ENCODE results near the gene IMP4. TPM values are rescaled to one million over a fixed set of nuclear protein-coding genes. Genes with fewer than 3 reads are reported as not detected.

The IMP4 gene
- polyA plus RNA-seq, 10 donors, result 32.4 to 44.7 (median 39.6) TPM

DNA sequence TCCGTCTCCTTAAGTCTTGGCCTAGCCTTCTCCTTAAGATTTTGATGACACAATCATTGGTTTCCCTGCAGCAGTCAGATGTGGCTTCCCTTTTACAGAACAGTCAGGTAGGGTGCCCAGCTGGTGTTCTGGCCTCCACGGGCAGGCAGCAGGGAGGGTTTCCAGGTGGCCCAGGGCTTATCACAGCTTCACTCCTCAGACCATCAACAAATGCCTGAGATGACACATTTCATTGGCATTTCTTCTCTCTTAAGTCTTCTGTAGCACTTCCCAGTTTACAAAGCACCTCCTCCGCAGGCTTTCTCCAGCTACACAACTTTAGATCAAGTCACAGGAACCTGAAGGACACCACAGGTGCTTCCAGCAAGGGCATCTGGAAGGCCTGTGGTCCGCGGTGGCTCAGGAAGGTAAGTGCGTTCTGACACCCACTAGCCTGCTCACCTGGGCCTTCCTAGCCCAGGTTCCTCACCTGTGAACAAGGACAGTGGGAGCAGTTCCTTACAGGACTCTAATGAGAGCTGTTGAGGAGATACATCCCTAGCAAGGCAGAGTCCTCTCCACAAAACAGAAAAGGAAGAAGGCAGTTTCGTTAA is 50.7 kb downstream of the IMP4 start:
- no peak for DNase-seq

Other genes starting within 250 kb of the IMP4 start
- under 1 TPM in 5 of 10 donors, not detected in 5; 0.08 to 0.20 (median 0.12) TPM for gene POTEF, start 213.7 kb upstream of the IMP4 start, polyA plus RNA-seq (ENCODE audit: insufficient read length in 10 of 10)
- gene CCDC74B, start 197.8 kb upstream of the IMP4 start, polyA plus RNA-seq (ENCODE audit: insufficient read length in 10 of 10), result 1 to 10 TPM in 7 of 10 donors, under 1 TPM in 3; 0.59 to 3.0 (median 1.7) TPM
- gene SMPD4, start 161.3 kb upstream of the IMP4 start, polyA plus RNA-seq (ENCODE audit: insufficient read length in 10 of 10), result 10 to 100 TPM; 30.2 to 47.5 (median 36.6) TPM
- 100 to 1,000 TPM in 6 of 10 donors, 10 to 100 TPM in 4; 67.7 to 194 (median 110) TPM for gene MZT2B, start 160.6 kb upstream of the IMP4 start, polyA plus RNA-seq (ENCODE audit: insufficient read length in 10 of 10)
- gene TUBA3E, start 144.5 kb upstream of the IMP4 start, polyA plus RNA-seq (ENCODE audit: insufficient read length in 10 of 10), result under 1 TPM in 3 of 10 donors, not detected in 7; 0.15 to 0.27 (median 0.24) TPM
- 10 to 100 TPM; 13.7 to 29.8 (median 18.0) TPM for gene PTPN18, start 13.2 kb downstream of the IMP4 start, polyA plus RNA-seq (ENCODE audit: insufficient read length in 10 of 10)
- gene POTEI, start 166.4 kb downstream of the IMP4 start, polyA plus RNA-seq (ENCODE audit: insufficient read length in 10 of 10), result under 1 TPM; 0.03 to 0.11 (median 0.06) TPM
- not detected for gene CFC1B, start 178.3 kb downstream of the IMP4 start, polyA plus RNA-seq (ENCODE audit: insufficient read length in 10 of 10)